GM12891 (cell line): Measurements from ENCODE around the gene ADD1.

Source experiments
- POLR2A ChIP-seq: IDR thresholded peaks from 2 replicates; pipeline ENCODE4 v1.6.1; 2011; ENCODE audit warnings: low read depth, low read length, control low read depth
- POLR2AphosphoS5 ChIP-seq: IDR thresholded peaks from 2 replicates; pipeline ENCODE4 v1.6.1; 2011; ENCODE audit warnings: low read depth, low read length, control low read depth
- SPI1 ChIP-seq: IDR thresholded peaks from 2 replicates; pipeline ENCODE4 v1.6.1; 2011; ENCODE audit warnings: low read depth, low read length, control low read depth
- TAF1 ChIP-seq: IDR thresholded peaks from 2 replicates; pipeline ENCODE4 v1.6.1; 2011; ENCODE audit warnings: low read depth, low read length, control low read depth

DNA sequence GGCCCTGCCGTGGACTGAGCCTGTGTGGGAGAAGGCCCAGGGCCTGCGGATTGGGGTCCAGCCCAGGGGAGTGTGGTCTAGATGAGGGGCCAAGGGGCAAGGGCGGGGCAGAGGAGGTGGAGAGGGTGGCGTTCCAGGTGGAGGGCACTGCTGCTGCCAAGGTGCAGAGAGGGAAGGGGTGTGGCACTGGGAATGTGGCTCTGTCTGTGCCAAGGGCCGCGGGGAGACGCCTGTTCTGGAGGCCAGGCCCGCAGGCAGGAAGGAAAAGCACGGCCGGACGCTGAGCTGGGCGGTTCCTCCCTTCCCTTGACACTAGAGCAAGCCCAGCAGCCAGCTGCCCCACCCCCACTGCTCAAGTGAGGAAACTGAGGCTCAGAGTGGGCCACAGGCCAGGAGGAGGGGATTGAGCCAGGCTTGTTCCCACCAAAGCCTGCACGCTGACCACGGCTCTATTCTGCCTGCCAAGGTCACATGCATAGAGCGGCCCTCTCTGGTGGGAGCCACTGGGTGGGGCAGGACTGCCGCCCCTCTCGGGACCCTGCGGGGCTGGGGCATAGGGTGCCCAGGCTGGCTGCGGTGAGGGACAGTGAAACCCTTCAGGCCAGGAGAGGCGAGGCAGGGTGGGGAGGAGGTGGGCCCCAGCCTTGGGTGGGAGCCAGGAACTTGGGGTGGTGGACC, 37.8 kb upstream of the ADD1 start:
- TF ChIP-seq POLR2AphosphoS5: no peak
- TF ChIP-seq POLR2A: no peak
- TF ChIP-seq SPI1: no peak
- TF ChIP-seq TAF1: no peak
